Adrenal gland (tissue), 12 donors: Measurements from ENCODE around the gene CNTNAP2. TPM values are rescaled to one million over a fixed set of nuclear protein-coding genes. Genes with fewer than 3 reads are reported as not detected.

Experiments
- DNase-seq, 7 donors: peaks; one replicate each; pipeline ENCODE4 v3.0.0-alpha.2; 2019 to 2020
- H3K27ac ChIP-seq, 5 donors: fragments of 200-600 bp; sonication (generic) in 4 of 5; 1 replicate in 3 of 5; 2 replicates in 2 of 5; pipeline versions ENCODE4 v1.5.1 to v1.8.0; 2016 to 2020; ENCODE audit warnings: mild to moderate bottlenecking in 1 of 5
- H3K27me3 ChIP-seq: fragments of 200-600 bp; 2 replicates; pipeline ENCODE4 v1.8.0; 2021
- H3K36me3 ChIP-seq, 2 donors: fragments of 200-600 bp; replicated peaks in 1 of 2; 1 replicate in 1 of 2; 2 replicates in 1 of 2; pipeline versions ENCODE4 v1.5.1 to v1.8.0; 2018 to 2022
- H3K4me1 ChIP-seq, 2 donors: fragments of 200-600 bp; replicated peaks in 1 of 2; 1 replicate in 1 of 2; 2 replicates in 1 of 2; pipeline versions ENCODE4 v1.5.1 to v1.8.0; 2018 to 2021
- H3K4me3 ChIP-seq, 4 donors: fragments of 200-600 bp; sonication (generic) in 3 of 4; one replicate each; pipeline ENCODE4 v1.5.1; 2016 to 2018
- H3K9me3 ChIP-seq, 3 donors: fragments of 200-600 bp; sonication (generic) in 1 of 3; replicated peaks in 1 of 3; 1 replicate in 2 of 3; 2 replicates in 1 of 3; pipeline versions ENCODE4 v1.5.1 to v1.8.0; 2016 to 2021
- CTCF ChIP-seq, 6 experiments: fragments of 450-650 bp in 4 of 6; fragments of 200-600 bp in 2 of 6; sonication (generic) in 1 of 6; IDR thresholded peaks; 1 replicate in 5 of 6; 2 replicates in 1 of 6; pipeline versions ENCODE4 v1.5.1 to v1.8.0; 2016 to 2021; ENCODE audit warnings: antibody characterized with exemption in 6 of 6, mild to moderate bottlenecking in 2 of 6, moderate library complexity in 1 of 6
- POLR2A ChIP-seq, 2 donors: fragments of 450-650 bp; IDR thresholded peaks; one replicate each; pipeline ENCODE4 v1.6.1; 2017; ENCODE audit warnings: antibody characterized with exemption in 2 of 2, mild to moderate bottlenecking in 2 of 2, moderate library complexity in 1 of 2
- WGBS, 4 donors: extraction: QIAGEN DNeasy Blood & Tissue Kit in 2 of 4; methylation state at CpG; one replicate each; pipeline versions ENCODE4 v1.1.5 to v1.1.7; 2013 to 2017; 5-methylcytosine and 5-hydroxymethylcytosine counted together
- intact Hi-C, 2 donors: fragments of 100-400 bp; cut with DNase I; formaldehyde crosslinking; loops; one replicate each; pipeline versions ENCODE4 v1.14.1 to v1.15.0; 2022 to 2023
- polyA plus RNA-seq, 3 donors: library from polyadenylated mRNA; stranded (reverse); fragments of 200-250 nt in 2 of 3; fragments of 350-450 nt in 1 of 3; fragmentation: Illumina TruSeq in 1 of 3; extraction: RNeasy Lipid Tissue Mini Kit (QIAGEN cat#74804) in 1 of 3; gene quantifications; one replicate each; pipeline ENCODE4 v1.2.3, GENCODE V29; 2013 to 2014
- total RNA-seq, 9 donors: library from RNA; depleted of rRNA in 4 of 9; stranded (reverse); fragments of >200 nt in 4 of 9; fragments of 120-200 nt in 1 of 9; fragmentation: NEBNext Ultra II Directional in 1 of 9; extraction: Animal tissue kit (Norgen Biotek cat#: 25700) in 1 of 9; gene quantifications; one replicate each; pipeline versions ENCODE4 v1.1.0 to v1.2.4, GENCODE V29; 2013 to 2023
- donor health status: healthy with polysubstance abuse.
- donor health status: Bipolar disorder and iron deficiency.
- donor health status: DM: yes; HTN: yes; CAD: no.
- donor health status: DM: no; HTN: no; CAD: no.
- donor health status: DM: no; HTN: no; CAD: no.
- donor health status: DM: yes; HTN: yes; CAD: no.

CNTNAP2 gene
- total and polyA plus RNA-seq, 12 donors, result 0.14 to 6.3 (median 1.8) TPM; not detected in 2

- Histone ChIP-seq H3K9me3 (no peaks in the 10 kb centered on the region), H3K36me3 (no peaks in the 10 kb centered on the region), H3K4me3 (no peak overlapping the region), H3K4me1 (no peaks in the 10 kb centered on the region), H3K27me3 (no peaks in the 10 kb centered on the region), H3K27ac (no peak overlapping the region)
- intact Hi-C loops, result no loop called here
- WGBS, 4 donors, result 39 to 47% (median 43%) methylated on average over 2 of the region's 2 CpGs
- no peak for TF ChIP-seq CTCF (IDR thresholded peaks at IDR 0.05)
- TF ChIP-seq POLR2A (IDR thresholded peaks at IDR 0.05), result no peak
- DNase-seq, result no peak
Measured at GRCh38 chr7:147145194-147145593, 1028.6 kb downstream of the CNTNAP2 start.

GRCh38 chr7:147146169-147146568 lies 1029.6 kb downstream of the CNTNAP2 start:
- WGBS, 4 donors, result 61 to 75% (median 66%) methylated on average over 3 of the region's 3 CpGs
- TF ChIP-seq POLR2A (IDR thresholded peaks at IDR 0.05), result no peak
- no peak for TF ChIP-seq CTCF (IDR thresholded peaks at IDR 0.05)
- H3K36me3 ChIP-seq, result no peaks in the 10 kb centered on the region

GRCh38 chr7:147151661-147152060 lies 1035.1 kb downstream of the CNTNAP2 start:
- Histone ChIP-seq H3K4me1 (no peaks in the 10 kb centered on the region), H3K27ac (no peak overlapping the region), H3K4me3 (no peak overlapping the region), H3K36me3 (no peaks in the 10 kb centered on the region), H3K9me3 (no peaks in the 10 kb centered on the region), H3K27me3 (no peaks in the 10 kb centered on the region)
- intact Hi-C loops, result no loop called here
- TF ChIP-seq POLR2A (IDR thresholded peaks at IDR 0.05), result no peak
- no peak for TF ChIP-seq CTCF (IDR thresholded peaks at IDR 0.05)
- DNase-seq, result no peak

More at GRCh38 chr7:147146169-147146568, 1029.6 kb downstream of the CNTNAP2 start:
- no peaks in the 10 kb centered on the region for H3K9me3 ChIP-seq
- intact Hi-C loops, result no loop called here
- no peaks in the 10 kb centered on the region for H3K27me3 ChIP-seq
- no peak overlapping the region for H3K4me3 ChIP-seq
- H3K27ac ChIP-seq, result no peak overlapping the region
- no peak for DNase-seq
- H3K4me1 ChIP-seq, result no peaks in the 10 kb centered on the region

GRCh38 chr7:147153571-147153970 lies 1037.0 kb downstream of the CNTNAP2 start:
- H3K4me3 ChIP-seq, result no peak overlapping the region
- TF ChIP-seq CTCF (IDR thresholded peaks at IDR 0.05), result no peak
- no peak for TF ChIP-seq POLR2A (IDR thresholded peaks at IDR 0.05)
- no peaks in the 10 kb centered on the region for H3K4me1 ChIP-seq
- H3K27me3 ChIP-seq, result no peaks in the 10 kb centered on the region
- H3K9me3 ChIP-seq, result no peaks in the 10 kb centered on the region
- H3K36me3 ChIP-seq, result no peaks in the 10 kb centered on the region
- no peak overlapping the region for H3K27ac ChIP-seq
- intact Hi-C loops, result no loop called here
- DNase-seq, result no peak
- WGBS, 4 donors, result 76 to 82% (median 78%) methylated on average over 3 of the region's 3 CpGs
